ENCODE measurements around the gene NMRK1.

NMRK1 gene

GRCh38 chr9:75087824-75088645, at the start of gene NMRK1, which contains the start of gene OSTF1:
Gene NMRK1 (minus strand): TSS chr9:75088155. CDS start chr9:75083115, 5,040 bp downstream.
Gene OSTF1 (plus strand): TSS chr9:75088514. CDS start chr9:75088693, 179 bp downstream.
- peak; percentile 97 for DNase-seq (ENCODE audit: low spot score)

GRCh38 chr9:75134495-75134894, 46.5 kb upstream of the NMRK1 start:
- no peak for DNase-seq (ENCODE audit: low spot score)

- no peak for DNase-seq (ENCODE audit: low spot score)
These were observed 45.4 kb upstream of the NMRK1 start for GRCh38 chr9:75133396-75133795.

- no peak for DNase-seq (ENCODE audit: low spot score)
These were observed 44.3 kb upstream of the NMRK1 start for GRCh38 chr9:75132244-75132643.

DNA sequence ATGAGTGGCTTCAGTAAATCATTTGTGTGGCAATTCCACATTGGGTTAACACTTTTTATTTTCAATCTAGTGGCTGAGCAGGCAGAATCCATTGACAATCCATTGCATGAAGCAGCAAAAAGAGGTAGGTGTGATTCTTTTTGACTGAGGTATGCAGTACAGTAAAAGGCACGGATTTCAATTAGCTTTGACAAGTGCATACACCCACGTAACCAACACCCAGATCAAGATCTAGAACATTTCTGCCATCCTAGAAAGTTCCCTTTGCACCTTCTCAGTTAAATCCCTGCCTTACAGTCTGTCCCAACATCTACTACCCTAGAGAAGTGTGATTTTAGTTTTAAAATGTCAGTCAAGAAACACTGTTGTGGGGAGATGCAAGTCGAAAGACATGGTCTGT, 43.7 kb upstream of the NMRK1 start:
- DNase-seq (ENCODE audit: low spot score): no peak

DNA sequence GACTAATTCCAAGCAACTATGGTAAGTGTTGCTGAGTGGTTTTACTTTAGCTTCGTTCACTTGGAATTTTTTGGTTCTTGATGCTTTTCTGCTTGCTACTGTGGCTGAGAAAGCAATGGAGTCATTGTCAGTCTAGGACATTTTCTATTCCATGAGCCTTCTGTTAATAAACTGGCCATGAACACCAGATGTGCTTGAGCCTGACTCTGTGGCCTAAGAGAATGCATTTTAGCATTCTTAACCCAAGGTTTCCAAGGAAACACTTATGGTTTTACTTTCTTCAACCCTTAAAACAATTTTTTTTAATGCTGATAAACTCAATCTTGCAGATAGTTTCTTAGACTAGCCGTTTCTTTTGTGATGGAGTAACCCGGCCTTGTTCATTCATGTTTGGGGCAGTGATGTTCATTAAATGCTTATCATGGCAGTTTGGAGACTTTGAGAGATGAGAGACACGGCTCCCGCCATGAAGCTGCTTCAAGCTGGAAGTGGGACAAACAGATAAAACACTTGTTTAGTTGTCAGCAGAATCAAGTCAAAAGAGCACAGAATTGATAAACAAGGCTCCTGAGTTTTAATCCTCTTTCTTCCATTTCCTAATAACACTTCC, 42.8 kb upstream of the NMRK1 start:
- DNase-seq (ENCODE audit: low spot score): no peak

- no peak for DNase-seq (ENCODE audit: low spot score)
These were observed 42.2 kb upstream of the NMRK1 start for GRCh38 chr9:75130172-75130571.

DNA sequence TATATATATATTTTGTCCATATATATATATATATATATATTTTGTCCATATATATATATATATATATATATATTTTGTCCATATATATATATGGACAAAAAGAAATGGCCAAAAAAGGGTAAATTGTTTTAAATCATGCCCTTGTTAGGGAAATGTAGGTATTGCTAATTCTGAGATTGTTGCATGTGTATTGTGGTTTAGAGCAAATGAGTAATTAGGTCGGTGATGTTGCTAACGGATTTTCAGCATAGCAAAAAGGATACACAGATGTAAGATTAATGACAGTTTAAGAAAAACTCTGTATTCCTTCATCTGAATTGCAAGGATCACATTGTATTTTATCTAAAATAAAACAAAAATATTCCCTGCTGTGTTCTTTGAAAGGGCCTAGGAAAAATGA, 40.6 kb upstream of the NMRK1 start:
- DNase-seq (ENCODE audit: low spot score): no peak

GRCh38 chr9:75123696-75124095, 35.7 kb upstream of the NMRK1 start:
- DNase-seq (ENCODE audit: low spot score): peak; percentile 35

DNA sequence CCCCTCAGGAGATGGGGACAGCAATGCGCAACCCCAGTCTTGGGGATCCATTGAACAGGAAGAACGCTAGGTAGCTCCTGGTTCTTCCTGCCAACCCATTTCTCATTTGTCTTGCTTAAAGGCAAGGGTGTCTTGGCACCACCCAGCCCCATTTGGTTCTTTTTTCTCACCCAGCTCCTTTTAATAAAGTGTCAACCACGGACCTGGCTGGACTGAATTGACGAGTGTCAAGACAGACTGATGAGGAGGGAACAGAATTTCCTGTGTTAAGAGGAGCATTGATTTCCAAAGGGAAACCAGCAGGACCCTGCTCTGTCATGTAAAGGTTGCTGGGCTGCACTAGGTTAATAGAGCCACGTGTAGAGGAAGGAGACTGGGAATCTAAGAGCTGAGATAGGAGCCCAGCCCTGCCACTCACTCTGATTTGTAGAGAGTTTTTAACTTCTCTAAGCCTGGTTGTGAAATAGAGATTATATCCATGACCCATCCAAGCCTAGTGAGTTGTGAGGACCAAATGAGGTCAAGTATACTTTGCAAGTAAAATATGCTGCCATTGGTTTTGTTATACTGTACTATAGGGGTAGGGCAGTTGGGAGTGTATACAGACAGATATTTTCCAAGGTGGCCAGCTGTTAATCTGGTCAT, 34.1 kb upstream of the NMRK1 start:
- DNase-seq (ENCODE audit: low spot score): no peak

GRCh38 chr9:75120686-75121085, 32.7 kb upstream of the NMRK1 start:
- no peak for DNase-seq (ENCODE audit: low spot score)

DNA sequence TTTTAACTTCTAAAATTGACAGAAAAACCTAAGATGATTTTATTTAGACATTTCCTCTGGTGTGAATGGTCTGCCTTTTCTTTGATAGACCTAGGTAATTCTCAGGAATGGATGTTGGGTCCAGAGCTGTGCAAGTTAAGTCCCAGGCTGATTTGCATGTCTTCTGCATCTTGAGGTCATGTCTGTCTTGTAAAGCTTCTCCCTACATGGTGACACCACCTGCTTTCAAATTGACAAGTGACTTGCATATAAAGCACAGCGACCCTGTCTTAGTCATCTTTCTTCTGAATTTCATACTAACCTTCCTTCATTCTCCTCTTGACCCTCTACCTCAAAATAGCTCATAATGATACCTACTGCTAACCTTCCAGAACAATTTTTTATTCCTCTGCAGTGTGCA, 29.6 kb upstream of the NMRK1 start:
- no peak for DNase-seq (ENCODE audit: low spot score)

DNA sequence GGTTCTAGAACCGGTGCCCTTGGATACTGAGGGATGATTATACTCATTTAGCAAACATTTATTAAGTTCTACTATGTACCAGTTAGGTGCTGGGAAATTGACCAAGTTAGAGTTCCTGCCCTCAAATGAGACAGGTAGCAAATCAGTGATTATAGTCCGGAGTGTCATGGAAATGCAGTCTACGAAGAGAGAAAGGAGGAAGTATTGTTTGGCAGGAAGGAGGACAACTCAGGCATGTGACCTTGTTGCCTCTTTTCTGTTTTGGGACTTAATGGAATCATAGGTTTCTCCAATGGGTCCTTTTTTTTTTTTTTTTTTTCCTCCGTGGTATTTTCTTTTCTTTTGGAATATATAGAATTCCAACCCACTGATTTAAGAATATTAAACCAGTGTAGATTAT, 28.4 kb upstream of the NMRK1 start:
- DNase-seq (ENCODE audit: low spot score): peak; percentile 37

GRCh38 chr9:75112789-75113188, 24.8 kb upstream of the NMRK1 start:
- no peak for DNase-seq (ENCODE audit: low spot score)

DNA sequence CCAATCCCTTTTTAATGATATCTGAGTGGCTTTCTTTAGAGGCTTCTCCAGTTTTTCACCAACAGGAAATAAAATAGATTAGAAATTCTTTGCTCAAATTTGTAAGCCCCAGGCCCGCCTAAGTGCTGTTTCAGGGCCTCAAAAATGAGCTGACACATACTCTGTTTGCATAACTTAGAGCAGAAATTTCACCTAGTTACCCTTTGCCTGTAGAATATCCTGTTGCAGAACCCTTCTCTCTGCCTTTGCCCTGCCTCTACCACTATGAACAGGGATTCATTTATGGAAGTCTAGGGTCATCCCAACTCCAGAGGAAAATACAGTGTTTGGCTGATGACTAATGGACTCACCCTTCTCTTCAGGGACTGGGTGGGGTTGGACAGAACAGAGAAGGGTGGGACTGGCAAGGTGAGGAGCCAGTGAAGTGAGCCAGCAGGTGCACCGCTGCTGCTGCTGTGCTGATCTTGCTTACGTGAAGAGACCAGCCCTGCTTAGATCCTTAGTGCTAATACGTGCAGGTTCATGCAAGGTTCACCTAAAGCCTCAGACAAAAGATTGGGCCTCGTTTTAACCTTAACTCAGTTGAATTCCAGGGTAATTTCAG, 23.2 kb upstream of the NMRK1 start:
- no peak for DNase-seq (ENCODE audit: low spot score)

DNA sequence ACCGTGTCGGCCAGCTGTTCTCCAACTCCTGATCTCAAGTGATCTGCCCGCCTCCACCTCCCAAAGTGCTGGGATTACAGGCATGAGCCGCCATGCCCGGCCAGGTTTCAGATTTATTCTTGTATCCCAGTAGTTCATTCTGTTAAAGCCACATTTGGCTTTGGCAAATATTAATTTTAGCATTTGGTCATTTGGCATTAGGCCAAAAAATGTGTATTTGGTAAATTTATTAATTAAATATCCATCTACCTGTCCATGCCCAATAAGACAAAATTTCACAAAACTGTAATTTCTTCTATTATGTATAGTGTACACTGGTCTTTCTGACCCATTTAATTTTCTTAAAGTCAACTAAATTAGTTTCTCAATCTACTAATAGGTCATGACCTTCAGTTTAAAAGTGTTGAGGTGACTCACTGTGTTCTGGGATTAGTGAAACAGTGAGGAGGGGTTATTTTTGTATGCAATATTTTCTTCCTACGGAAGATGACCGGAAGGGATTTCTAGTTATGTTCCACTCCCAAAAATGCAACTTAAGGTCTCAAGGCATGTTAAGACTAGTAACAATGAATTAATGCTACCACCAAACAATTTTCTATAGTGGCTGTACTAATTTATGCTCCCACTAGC, 21.4 kb upstream of the NMRK1 start:
- DNase-seq (ENCODE audit: low spot score): no peak

GRCh38 chr9:75108571-75108970, 20.6 kb upstream of the NMRK1 start:
- peak; percentile 34 for DNase-seq (ENCODE audit: low spot score)

DNA sequence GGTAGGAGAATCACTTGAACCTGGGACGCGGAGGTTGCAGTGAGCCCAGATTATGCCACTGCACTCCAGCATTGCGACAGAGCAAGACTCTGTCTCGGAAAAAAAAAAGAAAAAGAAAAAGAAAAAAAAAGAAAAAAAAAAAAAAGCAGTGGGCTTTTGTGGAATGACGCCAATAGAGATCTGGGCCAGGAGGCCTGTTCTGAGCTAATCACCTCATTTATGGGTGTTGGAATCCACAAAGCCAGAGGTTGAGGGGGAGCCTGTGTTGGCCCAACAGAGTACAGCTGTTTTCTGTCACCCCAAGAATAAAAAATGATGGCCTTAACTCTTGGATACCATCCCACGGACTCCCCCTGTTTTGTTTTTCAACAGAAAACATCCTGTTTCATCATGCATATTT, 18.9 kb upstream of the NMRK1 start:
- no peak for DNase-seq (ENCODE audit: low spot score)

DNA sequence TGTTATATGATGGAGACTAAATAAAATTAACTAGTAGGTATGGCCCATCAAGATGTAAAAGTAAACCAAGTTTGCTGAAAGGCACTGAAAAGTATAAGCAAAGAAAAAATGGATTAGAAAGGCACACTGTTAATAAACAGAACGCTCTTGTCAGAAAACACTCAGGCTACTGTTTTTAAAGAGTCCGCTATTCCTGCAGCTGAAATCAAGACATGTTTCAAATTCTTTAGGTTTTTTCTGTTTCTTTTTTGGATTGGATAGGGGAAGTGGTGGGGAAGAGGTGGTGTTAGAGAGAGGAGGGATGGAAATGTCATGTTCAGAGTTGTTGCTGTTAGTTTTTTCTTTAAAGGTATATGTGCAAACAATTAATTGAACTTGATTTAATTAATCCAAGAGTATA, 17.9 kb upstream of the NMRK1 start:
- DNase-seq (ENCODE audit: low spot score): no peak

DNA sequence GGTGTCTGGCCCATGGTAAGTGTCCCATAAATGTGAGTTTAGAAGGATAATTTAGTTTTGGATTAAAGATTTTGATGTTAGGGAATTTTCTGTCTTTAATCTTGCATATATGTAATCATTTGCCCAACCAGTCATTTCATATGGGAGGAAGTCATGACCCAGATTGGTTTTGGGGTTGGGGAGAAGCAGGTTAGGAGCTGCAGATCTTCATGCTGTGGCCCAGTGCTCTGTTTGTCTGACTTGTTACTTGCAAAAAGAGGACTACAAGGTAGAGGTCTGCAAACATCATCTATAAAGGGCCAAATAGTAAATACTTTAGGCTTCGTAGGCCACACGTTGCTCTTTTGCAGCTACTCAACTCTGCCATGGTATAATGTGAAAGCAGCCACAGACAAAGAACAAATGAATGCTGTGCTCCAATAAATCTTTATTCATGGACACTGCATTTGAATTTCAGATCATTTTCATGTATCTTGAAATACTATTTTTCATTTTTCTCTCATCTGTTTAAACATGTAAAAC, 17.1 kb upstream of the NMRK1 start:
- no peak for DNase-seq (ENCODE audit: low spot score)

DNA sequence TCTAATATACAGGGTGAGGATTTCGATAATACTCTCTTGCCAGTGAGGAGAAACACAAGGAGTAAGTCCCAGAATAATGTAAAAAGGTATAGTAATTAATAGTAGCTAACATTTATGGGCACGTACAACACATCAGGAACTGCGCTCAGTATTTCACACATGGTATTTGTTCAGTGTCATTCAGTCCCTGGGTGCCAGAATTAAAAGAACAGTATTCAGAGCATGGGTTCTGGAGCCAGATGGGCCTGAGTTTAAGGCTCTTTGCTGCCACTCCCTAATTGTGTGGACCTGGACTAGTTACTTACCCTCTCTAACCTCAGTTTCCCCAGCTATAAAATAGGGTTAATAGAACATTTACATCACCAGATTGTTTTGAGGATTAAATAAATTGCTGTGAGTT, 16.7 kb upstream of the NMRK1 start:
- DNase-seq (ENCODE audit: low spot score): no peak

DNA sequence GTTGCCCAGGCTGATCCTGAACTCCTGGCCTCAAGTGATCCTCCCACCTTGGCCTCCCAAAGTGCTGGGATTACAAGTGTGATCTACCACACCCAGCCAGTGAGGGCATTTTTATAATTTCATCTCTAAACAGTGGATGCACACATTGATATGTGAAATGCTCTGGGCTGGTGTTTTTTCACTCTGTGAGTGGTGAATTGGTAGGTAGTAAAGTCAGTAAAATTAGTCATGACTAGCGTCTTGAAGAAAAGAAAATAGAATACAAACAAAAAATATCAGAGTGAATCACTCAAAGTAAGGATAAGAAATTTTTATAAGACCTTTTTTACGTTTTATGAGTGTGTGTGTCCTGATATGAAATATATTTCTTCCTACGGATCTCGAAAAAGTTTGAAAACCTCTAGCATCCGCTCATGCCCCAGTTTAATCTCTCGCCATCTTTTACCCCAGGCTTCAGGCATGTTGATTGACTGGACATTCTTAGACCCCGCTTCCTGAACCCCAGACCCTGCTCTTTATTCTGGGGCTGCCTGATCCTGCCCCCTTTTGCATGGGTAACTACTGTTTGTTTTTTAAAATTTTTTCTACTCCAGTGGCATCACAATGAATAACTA, 14.3 kb upstream of the NMRK1 start:
- DNase-seq (ENCODE audit: low spot score): no peak
